Sigmoid colon (tissue), 4 donors: Measurements from ENCODE around the gene YIF1B.

Source experiments
- EP300 ChIP-seq, 4 donors: sonication (generic); formaldehyde crosslinking; IDR thresholded peaks; one replicate each; pipeline ENCODE4 v1.6.1; 2017; ENCODE audit warnings: antibody characterized with exemption in 4 of 4
- POLR2A ChIP-seq, 2 donors: fragments of 450-650 bp; IDR thresholded peaks; one replicate each; pipeline ENCODE4 v1.6.1; 2016; ENCODE audit warnings: antibody characterized with exemption in 2 of 2, mild to moderate bottlenecking in 2 of 2, moderate library complexity in 2 of 2
- POLR2AphosphoS5 ChIP-seq, 4 donors: sonication (generic); formaldehyde crosslinking; IDR thresholded peaks; one replicate each; pipeline ENCODE4 v1.6.1; 2017; ENCODE audit warnings: antibody characterized with exemption in 4 of 4
- TF ChIP-seq, protein P1 (sequence below), 4 experiments: fragments of 450-650 bp in 3 of 4; fragments of 200-600 bp in 1 of 4; IDR thresholded peaks; one replicate each; pipeline ENCODE4 v1.5.1; 2016 to 2019; ENCODE audit warnings: antibody characterized with exemption in 4 of 4, mild to moderate bottlenecking in 3 of 4, moderate library complexity in 2 of 4

DNA sequence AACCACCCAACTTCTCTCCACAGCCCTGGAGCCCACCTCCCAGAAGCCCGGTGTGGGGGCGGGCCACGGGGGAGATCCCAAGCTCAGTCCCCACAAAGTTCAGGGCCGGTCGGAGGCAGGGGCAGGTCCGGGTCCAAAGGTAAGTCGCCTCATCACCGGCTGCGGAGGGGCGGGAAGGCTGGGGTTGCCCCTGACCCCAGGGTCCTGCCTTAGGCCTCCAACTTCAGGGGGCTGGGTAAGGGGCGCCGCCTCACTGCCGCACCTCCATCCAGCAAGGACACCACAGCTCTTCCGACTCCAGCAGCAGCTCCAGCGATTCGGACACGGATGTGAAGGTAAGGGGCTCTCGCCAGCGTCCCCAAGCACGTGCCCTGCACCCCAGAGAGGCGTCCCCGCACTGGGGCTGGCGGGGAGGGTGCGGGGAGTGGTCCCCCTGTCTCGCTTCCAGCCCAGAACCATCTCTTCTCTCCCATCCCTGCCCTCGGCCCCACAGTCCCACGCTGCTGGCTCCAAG lies 11.3 kb downstream of the YIF1B start:
- TF ChIP-seq, protein P1, sequence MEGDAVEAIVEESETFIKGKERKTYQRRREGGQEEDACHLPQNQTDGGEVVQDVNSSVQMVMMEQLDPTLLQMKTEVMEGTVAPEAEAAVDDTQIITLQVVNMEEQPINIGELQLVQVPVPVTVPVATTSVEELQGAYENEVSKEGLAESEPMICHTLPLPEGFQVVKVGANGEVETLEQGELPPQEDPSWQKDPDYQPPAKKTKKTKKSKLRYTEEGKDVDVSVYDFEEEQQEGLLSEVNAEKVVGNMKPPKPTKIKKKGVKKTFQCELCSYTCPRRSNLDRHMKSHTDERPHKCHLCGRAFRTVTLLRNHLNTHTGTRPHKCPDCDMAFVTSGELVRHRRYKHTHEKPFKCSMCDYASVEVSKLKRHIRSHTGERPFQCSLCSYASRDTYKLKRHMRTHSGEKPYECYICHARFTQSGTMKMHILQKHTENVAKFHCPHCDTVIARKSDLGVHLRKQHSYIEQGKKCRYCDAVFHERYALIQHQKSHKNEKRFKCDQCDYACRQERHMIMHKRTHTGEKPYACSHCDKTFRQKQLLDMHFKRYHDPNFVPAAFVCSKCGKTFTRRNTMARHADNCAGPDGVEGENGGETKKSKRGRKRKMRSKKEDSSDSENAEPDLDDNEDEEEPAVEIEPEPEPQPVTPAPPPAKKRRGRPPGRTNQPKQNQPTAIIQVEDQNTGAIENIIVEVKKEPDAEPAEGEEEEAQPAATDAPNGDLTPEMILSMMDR (IDR thresholded peaks at IDR 0.05): no peak
- TF ChIP-seq POLR2AphosphoS5 (IDR thresholded peaks at IDR 0.05): no peak
- TF ChIP-seq POLR2A (IDR thresholded peaks at IDR 0.05): no peak
- no peak for TF ChIP-seq EP300 (IDR thresholded peaks at IDR 0.05)
